ENCODE results near the gene DNAJA2.

DNA sequence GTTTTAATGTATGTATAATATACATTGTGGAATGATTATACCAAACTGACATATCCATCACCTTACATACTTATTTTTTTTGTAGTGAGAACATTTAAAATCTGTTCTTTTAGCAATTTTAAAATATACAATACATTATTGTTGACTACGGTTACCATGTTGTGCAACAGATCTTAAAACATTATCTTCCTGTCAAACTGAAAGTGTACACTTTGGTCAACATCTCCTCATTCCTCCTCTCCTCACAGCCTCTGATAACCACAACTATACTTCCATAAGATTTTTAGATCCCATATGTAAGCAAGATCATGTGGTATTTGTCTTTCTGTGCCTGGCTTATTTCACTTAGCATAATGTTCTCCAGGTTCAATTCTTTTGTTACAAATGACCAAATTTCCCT, 7.5 kb upstream of the DNAJA2 start:
- no peak for TF ChIP-seq REST (IDR thresholded peaks at IDR 0.05; ENCODE audit: low read depth)
- TF ChIP-seq, protein P1, sequence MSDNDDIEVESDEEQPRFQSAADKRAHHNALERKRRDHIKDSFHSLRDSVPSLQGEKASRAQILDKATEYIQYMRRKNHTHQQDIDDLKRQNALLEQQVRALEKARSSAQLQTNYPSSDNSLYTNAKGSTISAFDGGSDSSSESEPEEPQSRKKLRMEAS (IDR thresholded peaks at IDR 0.05): no peak
- TF ChIP-seq EP300 (IDR thresholded peaks at IDR 0.05; ENCODE audit: borderline replicate concordance): no peak
- TF ChIP-seq RAD21 (IDR thresholded peaks at IDR 0.05; ENCODE audit: low read depth): no peak
- no peak for TF ChIP-seq TEAD4 (IDR thresholded peaks at IDR 0.05)
- no peak for TF ChIP-seq EGR1 (IDR thresholded peaks at IDR 0.05)
- TF ChIP-seq USF1 (IDR thresholded peaks at IDR 0.05): no peak
- no peak for TF ChIP-seq TAF1 (IDR thresholded peaks at IDR 0.05; ENCODE audit: low read depth)
- no peak for TF ChIP-seq FOXM1 (IDR thresholded peaks at IDR 0.05; ENCODE audit: borderline replicate concordance, low read depth)
- TF ChIP-seq ZBTB7A (IDR thresholded peaks at IDR 0.05; ENCODE audit: low read depth): no peak
- no peak for TF ChIP-seq TCF12 (IDR thresholded peaks at IDR 0.05; ENCODE audit: low read depth)
- TF ChIP-seq CEBPB (IDR thresholded peaks at IDR 0.05): no peak
- no peak for TF ChIP-seq NFIC (IDR thresholded peaks at IDR 0.05)
- no peak for TF ChIP-seq YY1 (IDR thresholded peaks at IDR 0.05; ENCODE audit: low read depth)
